GM23338 (cell line): ENCODE measurements around the gene ZNHIT6. TPM values are rescaled to one million over a fixed set of nuclear protein-coding genes. Genes with fewer than 3 reads are reported as not detected.

Experiments
- ATAC-seq: fragments of 200-7000 bp; cut with Tn5 transposase; 3 replicates; pipeline ENCODE4 v1.9.1; 2020
- DNase-seq: peaks from one replicate; pipeline ENCODE4 v3.0.0-alpha.2; 2015; ENCODE audit warnings: low spot score
- H2AFZ ChIP-seq: fragments of 200-600 bp; sonication (generic); 2 replicates; pipeline ENCODE4 v1.8.0; 2016; ENCODE audit warnings: antibody characterized with exemption, mild to moderate bottlenecking, moderate library complexity
- H3F3A ChIP-seq: fragments of 200-600 bp; sonication (generic); replicated peaks from 2 replicates; pipeline ENCODE4 v1.8.0; 2017; ENCODE audit warnings: antibody characterized with exemption, mixed run types, low read depth
- H3K27ac ChIP-seq: fragments of 200-600 bp; sonication (generic); 2 replicates; pipeline ENCODE4 v1.6.1; 2016; ENCODE audit warnings: low read depth
- H3K27me3 ChIP-seq: fragments of 200-600 bp; sonication (generic); 2 replicates; pipeline ENCODE4 v1.8.0; 2016; ENCODE audit warnings: mild to moderate bottlenecking, mixed run types, moderate library complexity; ENCODE audit not compliant: insufficient read depth
- H3K36me3 ChIP-seq: fragments of 200-600 bp; sonication (generic); 2 replicates; pipeline ENCODE4 v1.8.0; 2016; ENCODE audit warnings: mild to moderate bottlenecking; ENCODE audit not compliant: insufficient read depth
- H3K4me1 ChIP-seq: fragments of 200-600 bp; sonication (generic); 2 replicates; pipeline ENCODE4 v1.8.0; 2016; ENCODE audit warnings: mild to moderate bottlenecking, moderate library complexity; ENCODE audit not compliant: insufficient read depth
- H3K4me2 ChIP-seq: fragments of 200-600 bp; sonication (generic); 2 replicates; pipeline ENCODE4 v1.7.1; 2017; ENCODE audit warnings: mixed run types
- H3K4me3 ChIP-seq: fragments of 200-600 bp; sonication (generic); 2 replicates; pipeline ENCODE4 v1.6.1; 2016; ENCODE audit warnings: mixed run types
- H3K79me2 ChIP-seq: fragments of 200-600 bp; sonication (generic); replicated peaks from 2 replicates; pipeline ENCODE4 v1.8.0; 2017; ENCODE audit warnings: mild to moderate bottlenecking; ENCODE audit not compliant: insufficient read depth
- H3K9me2 ChIP-seq: fragments of 200-600 bp; sonication (generic); 2 replicates; pipeline ENCODE4 v1.8.0; 2017; ENCODE audit not compliant: insufficient read depth
- H4K20me1 ChIP-seq: fragments of 200-600 bp; sonication (generic); replicated peaks from 2 replicates; pipeline ENCODE4 v1.8.0; 2017; ENCODE audit warnings: mild to moderate bottlenecking; ENCODE audit not compliant: insufficient read depth
- H3K27ac Mint-ChIP-seq: 2 replicates; pipeline ENCODE4 v1.8.0; 2020; ENCODE audit warnings: inconsistent platforms, mild to moderate bottlenecking, moderate library complexity, mixed read lengths
- H3K27me3 Mint-ChIP-seq: 3 replicates; pipeline ENCODE4 v1.8.0; 2022; ENCODE audit warnings: low read depth, mild to moderate bottlenecking, moderate library complexity, mixed read lengths, inconsistent platforms; ENCODE audit not compliant: insufficient read depth, poor library complexity
- H3K36me3 Mint-ChIP-seq: 3 replicates; pipeline ENCODE4 v1.8.0; 2021; ENCODE audit warnings: low read depth, mild to moderate bottlenecking, inconsistent platforms, moderate library complexity, mixed read lengths
- H3K4me1 Mint-ChIP-seq: 3 replicates; pipeline ENCODE4 v1.8.0; 2020; ENCODE audit warnings: mild to moderate bottlenecking, inconsistent platforms, mixed read lengths
- H3K4me3 Mint-ChIP-seq: 3 replicates; pipeline ENCODE4 v1.8.0; 2021; ENCODE audit warnings: moderate library complexity, mild to moderate bottlenecking, inconsistent platforms, mixed read lengths
- H3K9me3 Mint-ChIP-seq: 3 replicates; pipeline ENCODE4 v1.8.0; 2020; ENCODE audit warnings: moderate library complexity, mild to moderate bottlenecking, inconsistent platforms, mixed read lengths
- EZH2 ChIP-seq: fragments of 200-600 bp; sonication (generic); IDR thresholded peaks from one replicate; pipeline ENCODE4 v1.8.0; 2017; ENCODE audit warnings: antibody characterized with exemption, mild to moderate bottlenecking, low read depth; ENCODE audit not compliant: unreplicated experiment
- EZH2phosphoT487 ChIP-seq: fragments of 200-600 bp; sonication (generic); IDR thresholded peaks from one replicate; pipeline ENCODE4 v1.8.1; 2018; ENCODE audit warnings: antibody characterized with exemption; ENCODE audit not compliant: unreplicated experiment
- JUNB ChIP-seq: IDR thresholded peaks from one replicate; pipeline ENCODE4 v1.6.1; 2016; ENCODE audit warnings: antibody characterized with exemption; ENCODE audit not compliant: unreplicated experiment
- NANOG ChIP-seq: IDR thresholded peaks from 2 replicates; pipeline ENCODE4 v1.6.1; 2016; ENCODE audit warnings: antibody characterized with exemption, borderline replicate concordance
- STAT1 ChIP-seq: IDR thresholded peaks from one replicate; pipeline ENCODE4 v1.6.1; 2016; ENCODE audit warnings: antibody characterized with exemption; ENCODE audit not compliant: unreplicated experiment
- ZNF331 ChIP-seq: fragments of 250-450 bp; sonication (Bioruptor Pico); IDR thresholded peaks from 2 replicates; pipeline ENCODE4 v1.5.0; 2020; ENCODE audit warnings: low read depth, mild to moderate bottlenecking, moderate library complexity
- ZNF462 ChIP-seq: fragments of 250-450 bp; sonication (Bioruptor Pico); IDR thresholded peaks from 2 replicates; pipeline ENCODE4 v1.5.0; 2020; ENCODE audit warnings: mild to moderate bottlenecking, moderate library complexity
- polyA plus RNA-seq: library from polyadenylated mRNA; unstranded; fragments of >200 nt; fragmentation: Nextera tagmentation; extraction: Ambion mirVana; gene quantifications from 2 replicates; pipeline ENCODE4 v1.2.1, GENCODE V29; 2016
- total RNA-seq: library from RNA; depleted of rRNA; stranded (reverse); fragments of >200 nt; shearing (Covaris generic); gene quantifications from 2 replicates; pipeline ENCODE4 v1.2.3, GENCODE V29; 2014

The ZNHIT6 gene
- total and polyA plus RNA-seq, 2 experiments from 2014 or later = 17.3 to 20.9 TPM

DNA sequence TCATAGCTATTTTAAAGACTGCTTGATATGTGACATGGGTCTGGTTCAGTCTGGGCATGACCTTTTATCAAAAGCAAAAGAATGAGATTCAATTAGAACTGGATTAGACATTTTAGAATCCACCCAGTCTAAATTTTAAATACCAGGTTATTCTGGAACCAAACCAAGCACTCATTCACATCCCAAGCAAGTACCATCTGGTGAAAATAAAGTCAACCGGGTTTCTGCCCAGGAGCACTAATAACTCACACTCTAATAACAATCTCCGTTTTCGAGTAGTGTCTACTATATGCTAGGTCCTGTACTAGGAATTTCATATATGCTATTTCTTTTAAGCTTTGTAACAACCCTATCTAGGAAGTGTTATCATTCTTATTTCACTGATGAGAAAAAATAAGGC, 30.6 kb downstream of the ZNHIT6 start (continued):
- TF ChIP-seq EZH2phosphoT487 = no peak
- TF ChIP-seq ZNF462 (CRISPR knock-in tag) = no peak
- TF ChIP-seq EZH2 = no peak
- no peak for TF ChIP-seq ZNF331 (CRISPR knock-in tag)
- TF ChIP-seq NANOG = no peak

GRCh38 chr1:85672031-85672660, 36.1 kb downstream of the ZNHIT6 start:
- H3K36me3 ChIP-seq = no peaks in the 10 kb centered on the region; the same call in 1 of the 2 replicates
- Mint-ChIP-seq H3K9me3 (no peaks in the 10 kb centered on the region), H3K4me1 (peaks cover 18% of the 10 kb centered on the region), H3K36me3 (peaks cover 5% of the 10 kb centered on the region; the same call in 2 of the 3 replicates), H3K27ac (no peak overlapping the region), H3K4me3 (no peak overlapping the region), H3K27me3 (no peaks in the 10 kb centered on the region)
- no peak for ATAC-seq
- no peak for DNase-seq
- no peaks in the 10 kb centered on the region for H3K27me3 ChIP-seq
- H3K79me2 ChIP-seq = no peaks in the 10 kb centered on the region
- no peaks in the 10 kb centered on the region for H3K9me2 ChIP-seq
- H3K4me3 ChIP-seq = no peak overlapping the region
- peaks cover 15% of the 10 kb centered on the region for H3K4me1 ChIP-seq
- no peak overlapping the region for H2AFZ ChIP-seq
- no peak overlapping the region for H3K27ac ChIP-seq
- H3K4me2 ChIP-seq = no peak overlapping the region
- no peaks in the 10 kb centered on the region for H4K20me1 ChIP-seq
- no peaks in the 10 kb centered on the region for H3F3A ChIP-seq
- TF ChIP-seq EZH2 (no peak), JUNB (no peak), ZNF462 (CRISPR knock-in tag) (no peak), EZH2phosphoT487 (no peak), STAT1 (no peak)
